ENCODE measurements around the gene MERTK. TPM values are rescaled to one million over a fixed set of nuclear protein-coding genes. Genes with fewer than 3 reads are reported as not detected.
"Not testable (repeated sequence)": the region's sequence is repeated elsewhere in the genome, so short reads cannot be mapped to it uniquely, and the experiment has no call there.

The MERTK gene
- total RNA-seq, 1 experiment from 2014 or later = not detected

DNA sequence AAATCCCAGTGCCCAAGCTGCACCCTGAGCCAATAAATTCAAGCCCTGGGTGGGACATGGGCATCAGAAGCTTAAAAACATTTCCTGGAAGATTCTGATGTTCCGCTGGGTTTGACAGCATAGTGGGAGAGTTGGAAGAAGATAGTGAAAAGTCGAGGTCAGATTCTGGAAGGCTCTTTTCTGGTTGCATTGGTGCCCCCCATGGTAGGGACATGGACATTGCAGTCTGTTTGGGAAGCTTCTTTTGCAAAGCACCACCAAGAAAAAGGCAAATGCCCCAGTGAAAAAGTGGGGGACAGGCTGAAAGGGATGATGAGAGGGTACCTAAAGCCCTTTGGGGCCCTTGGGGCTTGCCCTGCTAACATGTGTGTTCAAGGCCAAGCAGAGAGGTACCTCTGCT is 21.0 kb downstream of the MERTK start:
- no peak overlapping the region for H3K4me3 ChIP-seq
- no peak overlapping the region for H3K27ac ChIP-seq
- DNase-seq (ENCODE audit: low read depth in 1 of 2, low spot score in 2 of 2) = no peak
- 0 out of 2 replicates have a peak, but pooled peaks cover 2% of the 10 kb centered on the region for H3K27me3 ChIP-seq (replicated peaks)
- H3K9me3 ChIP-seq (replicated peaks) = no peaks in the 10 kb centered on the region
- no peaks in the 10 kb centered on the region for H3K4me1 ChIP-seq (replicated peaks)
- H3K36me3 ChIP-seq = no peaks in the 10 kb centered on the region

DNA sequence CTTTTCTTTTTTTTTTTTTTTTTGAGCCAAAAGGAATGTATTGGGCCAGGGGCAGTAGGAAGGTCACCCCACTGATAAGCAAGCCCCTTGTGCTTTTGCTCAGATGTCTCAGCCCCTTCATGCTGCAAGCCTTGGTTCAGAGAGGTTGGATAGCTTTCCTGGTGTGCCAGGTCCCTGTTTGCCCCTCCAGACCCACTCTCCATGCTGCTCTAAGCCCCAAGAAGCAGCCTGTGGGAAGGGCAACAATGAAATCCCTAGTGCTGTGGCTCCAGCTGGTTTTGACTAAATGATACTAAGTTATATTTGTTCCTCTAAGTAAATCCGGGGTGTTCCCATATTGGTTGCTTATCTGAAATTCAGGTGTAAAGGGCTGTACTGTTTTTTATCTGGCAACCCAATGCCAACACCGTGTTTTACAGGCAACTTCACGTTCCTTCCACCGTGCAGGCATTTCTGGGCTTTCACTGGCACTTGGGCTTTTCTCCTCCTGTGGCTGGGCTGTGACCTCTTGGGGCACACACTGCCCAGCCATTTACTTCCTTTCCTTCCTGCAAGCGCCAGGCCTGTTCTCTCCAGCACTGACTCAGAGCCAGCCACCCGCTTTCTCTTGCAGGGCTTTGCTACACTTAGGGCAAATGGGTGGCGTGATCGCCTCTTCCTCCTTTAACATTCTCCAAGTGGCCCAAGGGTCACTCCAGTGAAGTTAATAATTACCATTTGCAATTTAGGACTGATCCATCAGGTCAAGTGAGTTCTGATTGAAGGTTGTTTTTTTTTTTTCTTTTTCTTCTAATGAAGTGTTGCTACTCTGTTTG is 21.6 kb downstream of the MERTK start:
- Histone ChIP-seq H3K27me3 (replicated peaks) (peaks cover 7% of the 10 kb centered on the region; the same call in 1 of the 2 replicates), H3K36me3 (no peaks in the 10 kb centered on the region), H3K27ac (no peak overlapping the region), H3K9me3 (replicated peaks) (no peaks in the 10 kb centered on the region), H3K4me3 (no peak overlapping the region), H3K4me1 (replicated peaks) (no peaks in the 10 kb centered on the region)
- no peak for DNase-seq (ENCODE audit: low read depth in 1 of 2, low spot score in 2 of 2)

DNA sequence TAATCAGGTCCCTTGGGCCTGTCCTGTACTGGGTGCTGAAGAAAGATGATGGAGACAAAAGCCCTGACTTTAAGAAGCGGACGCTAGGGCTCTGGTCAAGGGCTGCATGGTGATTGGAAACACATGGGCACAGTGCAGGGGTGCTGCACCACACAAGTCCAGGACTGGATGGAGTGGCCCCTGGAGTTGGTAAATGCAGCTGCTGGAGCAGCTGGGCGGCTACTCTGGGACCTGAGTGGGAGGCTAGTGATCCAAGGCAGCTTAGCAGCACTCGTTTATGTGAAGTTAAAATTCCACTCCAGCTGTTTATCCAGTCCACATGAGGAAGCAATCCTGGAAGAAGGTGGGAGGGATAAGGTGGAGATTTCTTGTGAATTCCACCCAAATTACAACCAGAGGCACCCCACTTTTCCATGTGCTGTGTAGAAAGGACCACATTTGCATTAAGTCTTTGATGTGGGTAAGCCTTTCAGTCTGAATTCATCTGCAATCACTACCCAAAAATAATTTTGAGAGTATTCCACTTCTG is 24.9 kb downstream of the MERTK start:
- DNase-seq (ENCODE audit: low read depth in 1 of 2, low spot score in 2 of 2) = no peak
- H3K4me1 ChIP-seq (replicated peaks) = no peaks in the 10 kb centered on the region

DNA sequence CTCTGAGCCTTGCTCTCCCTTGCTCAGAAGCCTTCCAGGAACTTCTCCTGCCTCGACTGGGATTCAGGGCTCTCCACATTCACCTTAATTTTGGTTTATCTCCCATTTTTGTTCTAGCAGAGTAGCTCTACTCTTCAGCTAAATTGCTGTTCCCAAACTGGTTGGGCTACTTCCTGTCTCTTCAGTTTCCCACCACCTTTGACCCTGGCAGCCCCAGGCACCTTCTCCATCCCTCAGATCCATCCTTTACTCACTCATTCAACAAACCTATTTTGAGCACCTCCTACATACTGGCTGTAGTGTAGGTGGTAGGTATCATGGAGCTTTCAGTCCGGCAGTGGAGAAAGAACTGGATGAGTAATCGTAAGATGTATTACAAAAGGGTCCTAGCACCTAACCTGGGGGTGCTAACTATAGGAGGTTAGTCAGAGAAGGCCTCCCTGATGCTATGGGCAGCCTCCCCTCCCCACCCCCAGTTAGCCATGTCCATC is 26.3 kb downstream of the MERTK start:
- DNase-seq (ENCODE audit: low read depth in 1 of 2, low spot score in 2 of 2) = no peak
- H3K27ac ChIP-seq = no peak overlapping the region
- H3K4me3 ChIP-seq = no peak overlapping the region
- H3K4me1 ChIP-seq (replicated peaks) = no peaks in the 10 kb centered on the region
- H3K36me3 ChIP-seq = no peaks in the 10 kb centered on the region
- peaks cover 7% of the 10 kb centered on the region; the same call in 1 of the 2 replicates for H3K27me3 ChIP-seq (replicated peaks)
- H3K9me3 ChIP-seq (replicated peaks) = no peaks in the 10 kb centered on the region

More for the DNA sequence above, 24.9 kb downstream of the MERTK start:
- Histone ChIP-seq H3K4me3 (no peak overlapping the region), H3K36me3 (no peaks in the 10 kb centered on the region), H3K27me3 (replicated peaks) (peaks cover 7% of the 10 kb centered on the region; the same call in 1 of the 2 replicates), H3K9me3 (replicated peaks) (no peaks in the 10 kb centered on the region), H3K27ac (no peak overlapping the region)

DNA sequence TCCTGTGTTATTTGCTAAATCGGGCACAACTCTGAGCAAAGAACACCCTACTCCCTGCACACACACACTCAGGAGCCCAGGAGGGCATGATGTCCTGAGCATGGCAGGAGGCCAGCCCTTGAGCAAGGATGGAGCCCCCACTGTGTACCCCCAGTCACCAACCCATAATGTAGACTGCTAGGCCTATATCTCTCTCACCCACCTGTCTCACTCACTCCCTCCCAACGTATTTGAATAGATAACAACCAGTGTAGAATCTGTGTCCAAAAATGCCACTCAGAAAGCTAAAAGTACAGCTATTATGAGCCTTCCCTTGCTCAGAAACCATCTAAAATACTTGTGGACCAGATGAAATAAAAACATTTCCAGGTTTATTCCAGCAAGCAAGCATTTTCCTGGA is 29.3 kb downstream of the MERTK start:
- no peaks in the 10 kb centered on the region for H3K9me3 ChIP-seq (replicated peaks)
- no peaks in the 10 kb centered on the region for H3K36me3 ChIP-seq
- no peak overlapping the region for H3K27ac ChIP-seq
- DNase-seq (ENCODE audit: low read depth in 1 of 2, low spot score in 2 of 2) = no peak
- H3K4me3 ChIP-seq = no peak overlapping the region
- H3K4me1 ChIP-seq (replicated peaks) = no peaks in the 10 kb centered on the region
- H3K27me3 ChIP-seq (replicated peaks) = peaks cover 7% of the 10 kb centered on the region; the same call in 1 of the 2 replicates

DNA sequence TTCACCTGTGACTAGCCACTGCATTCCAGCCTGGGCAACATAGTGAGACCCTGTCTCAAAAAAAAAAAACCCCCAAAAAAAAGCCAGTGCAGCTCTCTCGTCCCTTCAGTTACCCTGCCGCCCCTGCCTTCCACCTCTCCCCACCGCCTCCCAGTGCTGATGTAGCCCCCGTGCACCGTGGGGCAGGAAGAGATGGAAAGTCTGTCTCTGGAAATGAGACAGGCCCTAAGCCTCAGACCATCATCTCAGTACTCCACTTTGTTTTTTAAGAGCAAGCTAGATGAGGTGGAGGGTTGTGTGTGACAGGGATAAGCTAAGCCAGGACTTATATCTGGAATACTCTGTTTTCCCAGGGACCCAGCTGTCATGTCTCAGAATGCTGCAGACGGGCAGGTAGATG is 32.0 kb downstream of the MERTK start:
- H3K4me1 ChIP-seq (replicated peaks) = no peaks in the 10 kb centered on the region
- H3K4me3 ChIP-seq = no peak overlapping the region
- no peaks in the 10 kb centered on the region for H3K27me3 ChIP-seq (replicated peaks)
- no peak overlapping the region for H3K27ac ChIP-seq
- no peaks in the 10 kb centered on the region for H3K36me3 ChIP-seq
- H3K9me3 ChIP-seq (replicated peaks) = no peaks in the 10 kb centered on the region
- DNase-seq (ENCODE audit: low read depth in 1 of 2, low spot score in 2 of 2) = no peak

DNA sequence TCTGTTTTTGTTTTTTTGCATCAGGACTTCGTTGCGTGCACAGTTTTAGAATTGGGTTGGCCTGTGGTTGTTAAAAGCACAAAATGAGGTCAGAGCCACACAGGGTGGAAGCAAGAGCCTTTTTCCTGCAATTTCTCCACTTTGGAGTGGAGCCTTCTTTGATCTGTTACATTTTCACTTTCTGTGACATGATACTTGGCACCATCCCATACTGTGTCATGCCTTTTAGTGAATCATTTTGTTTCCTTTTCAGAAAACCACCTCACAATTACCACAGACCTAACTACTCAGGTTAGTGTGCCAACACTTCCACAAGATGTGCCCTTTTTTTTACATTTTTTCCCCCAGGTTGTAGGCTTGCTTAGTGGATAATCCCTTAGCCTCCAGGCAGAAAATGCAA is 32.5 kb downstream of the MERTK start:
- no peaks in the 10 kb centered on the region for H3K36me3 ChIP-seq
- H3K9me3 ChIP-seq (replicated peaks) = no peaks in the 10 kb centered on the region
- H3K4me1 ChIP-seq (replicated peaks) = no peaks in the 10 kb centered on the region
- no peaks in the 10 kb centered on the region for H3K27me3 ChIP-seq (replicated peaks)
- no peak for DNase-seq (ENCODE audit: low read depth in 1 of 2, low spot score in 2 of 2)
- H3K27ac ChIP-seq = no peak overlapping the region
- no peak overlapping the region for H3K4me3 ChIP-seq

DNA sequence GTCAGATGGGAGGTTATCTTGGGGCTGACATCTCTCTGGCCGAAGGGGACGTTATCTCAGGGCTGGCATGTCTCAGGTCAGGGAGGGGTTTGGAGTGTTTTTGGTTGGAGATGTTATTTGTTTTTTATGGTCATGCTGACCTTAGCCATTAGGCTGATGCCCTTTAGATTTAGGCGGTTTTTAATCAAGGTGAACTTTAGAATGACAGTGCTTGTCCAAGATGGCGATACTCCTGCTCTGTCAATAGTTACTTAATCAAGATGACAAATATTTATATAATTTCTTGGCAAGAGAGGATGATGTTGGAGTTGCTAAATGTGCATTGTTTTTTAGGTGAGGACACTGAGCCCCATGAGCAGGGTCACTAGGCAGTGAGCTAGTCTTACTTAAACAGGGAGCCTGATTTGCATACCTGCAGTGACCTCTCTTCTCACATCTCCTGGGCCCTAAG is 34.5 kb downstream of the MERTK start:
- Histone ChIP-seq H3K4me1 (replicated peaks) (no peaks in the 10 kb centered on the region), H3K4me3 (no peak overlapping the region), H3K9me3 (replicated peaks) (no peaks in the 10 kb centered on the region), H3K27me3 (replicated peaks) (no peaks in the 10 kb centered on the region), H3K27ac (no peak overlapping the region), H3K36me3 (no peaks in the 10 kb centered on the region)
- no peak for DNase-seq (ENCODE audit: low read depth in 1 of 2, low spot score in 2 of 2)

DNA sequence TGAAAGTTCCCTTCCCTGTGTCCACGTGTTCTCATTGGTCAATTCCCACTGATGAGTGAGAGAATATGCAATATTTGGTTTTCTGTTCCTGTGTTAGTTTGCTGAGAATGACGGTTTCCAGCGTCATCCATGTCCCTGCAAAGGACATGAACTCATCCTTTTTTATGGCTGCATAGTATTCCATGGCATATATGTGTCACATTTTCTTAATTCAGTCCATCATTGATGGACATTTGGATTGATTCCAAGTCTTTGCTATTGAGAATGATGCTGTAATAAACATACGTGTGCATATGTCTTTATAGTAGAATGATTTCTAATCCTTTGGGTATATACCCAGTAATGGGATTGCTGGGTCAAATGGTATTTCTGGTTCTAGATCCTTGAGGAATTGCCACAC is 35.5 kb downstream of the MERTK start:
- DNase-seq (ENCODE audit: low read depth in 1 of 2, low spot score in 2 of 2); H3K4me1 ChIP-seq (replicated peaks); H3K27me3 ChIP-seq (replicated peaks); H3K27ac ChIP-seq; H3K4me3 ChIP-seq; H3K36me3 ChIP-seq; H3K9me3 ChIP-seq (replicated peaks): not testable (repeated sequence)

DNA sequence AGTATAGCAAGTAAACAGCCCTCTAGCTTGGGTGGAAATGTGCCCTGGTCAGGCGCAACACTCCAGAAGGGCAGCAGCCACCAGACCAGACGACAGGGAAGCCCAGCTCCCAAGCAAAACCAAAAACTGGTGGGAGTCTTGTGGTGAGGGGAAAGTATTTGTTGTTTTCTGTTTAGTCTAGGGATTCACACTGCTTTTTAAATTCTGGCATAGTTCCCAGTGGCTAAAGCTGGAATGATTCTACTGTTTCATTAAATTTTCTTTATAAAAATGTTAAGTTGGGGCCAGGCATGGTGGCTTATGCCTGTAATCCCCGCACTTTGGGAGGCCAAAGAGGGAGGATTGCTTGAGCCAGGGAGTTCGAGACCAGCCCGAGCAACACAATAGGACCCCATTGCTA is 38.5 kb downstream of the MERTK start:
- DNase-seq (ENCODE audit: low read depth in 1 of 2, low spot score in 2 of 2) = no peak
- no peak overlapping the region for H3K27ac ChIP-seq
- no peaks in the 10 kb centered on the region for H3K4me1 ChIP-seq (replicated peaks)
- H3K36me3 ChIP-seq = no peaks in the 10 kb centered on the region
- no peaks in the 10 kb centered on the region for H3K9me3 ChIP-seq (replicated peaks)
- H3K4me3 ChIP-seq = no peak overlapping the region
- peaks cover 7% of the 10 kb centered on the region; the same call in 1 of the 2 replicates for H3K27me3 ChIP-seq (replicated peaks)

DNA sequence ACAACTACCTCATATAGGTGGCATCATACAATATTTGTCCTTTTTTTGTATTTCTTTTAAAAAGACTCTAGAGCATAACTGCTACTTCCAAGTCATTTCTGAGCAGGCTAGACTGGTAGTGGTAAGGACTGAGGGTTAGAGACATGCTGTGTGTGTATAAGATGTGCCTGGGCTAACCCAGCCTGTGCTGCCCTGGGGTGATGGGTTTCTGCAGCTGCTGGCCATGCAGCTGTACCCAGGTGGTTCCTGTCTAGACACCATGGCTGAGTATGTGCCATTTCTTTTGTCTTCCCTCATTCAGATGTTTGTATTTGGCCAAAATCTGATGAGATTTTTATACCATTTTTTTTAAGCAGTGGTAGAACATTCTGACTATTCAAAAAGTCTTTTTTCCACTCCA is 40.0 kb downstream of the MERTK start:
- H3K27ac ChIP-seq = no peak overlapping the region
- H3K9me3 ChIP-seq (replicated peaks) = no peaks in the 10 kb centered on the region
- H3K4me3 ChIP-seq = no peak overlapping the region
- no peak for DNase-seq (ENCODE audit: low read depth in 1 of 2, low spot score in 2 of 2)
- H3K4me1 ChIP-seq (replicated peaks) = no peaks in the 10 kb centered on the region
- no peaks in the 10 kb centered on the region for H3K36me3 ChIP-seq
- peaks cover 7% of the 10 kb centered on the region; the same call in 1 of the 2 replicates for H3K27me3 ChIP-seq (replicated peaks)

DNA sequence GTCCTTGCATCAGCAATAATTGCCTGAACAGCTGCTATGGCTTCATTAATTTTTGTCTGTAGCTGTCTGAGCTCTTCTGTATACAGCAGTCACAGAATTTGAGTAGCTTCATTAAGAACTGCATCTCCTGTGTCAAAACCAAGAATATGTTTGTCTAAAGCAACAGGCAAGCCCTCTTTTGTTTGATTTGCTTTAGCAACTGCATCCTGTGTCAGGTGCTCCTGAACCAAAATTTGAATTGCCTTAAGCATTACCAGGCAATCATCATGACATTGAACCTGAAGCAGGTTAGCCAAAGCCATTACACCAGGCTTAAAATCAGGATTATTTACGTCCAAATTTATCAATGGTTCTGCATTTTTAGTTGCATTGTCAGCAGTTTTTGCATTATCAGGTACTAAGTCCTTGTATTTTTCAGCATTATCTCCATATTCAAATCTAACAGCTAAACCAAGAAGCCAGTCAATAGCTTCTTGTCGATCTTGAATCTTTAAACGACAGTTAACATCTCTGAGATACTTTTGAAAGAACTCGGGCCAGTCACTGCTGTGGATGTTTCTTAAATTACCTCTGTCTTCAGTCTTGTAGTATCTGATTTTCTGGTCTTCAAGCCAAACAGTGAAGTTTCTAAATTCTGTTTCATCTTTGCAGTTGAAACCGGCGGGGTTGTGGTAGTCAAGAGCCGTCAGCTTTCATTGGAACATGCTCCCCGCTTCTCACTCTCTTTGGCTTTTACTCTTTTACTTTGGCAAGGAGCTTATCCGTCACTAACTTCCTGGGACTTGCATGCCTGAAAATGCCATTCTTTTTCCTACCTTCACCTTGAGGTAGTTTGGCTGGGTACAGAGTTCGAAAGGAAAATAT is 42.2 kb downstream of the MERTK start:
- DNase-seq (ENCODE audit: low read depth in 1 of 2, low spot score in 2 of 2) = no peak
- no peak overlapping the region for H3K4me3 ChIP-seq
- peaks cover 7% of the 10 kb centered on the region; the same call in 1 of the 2 replicates for H3K27me3 ChIP-seq (replicated peaks)
- no peak overlapping the region for H3K27ac ChIP-seq
- H3K4me1 ChIP-seq (replicated peaks) = no peaks in the 10 kb centered on the region
- no peaks in the 10 kb centered on the region for H3K9me3 ChIP-seq (replicated peaks)
- no peaks in the 10 kb centered on the region for H3K36me3 ChIP-seq

DNA sequence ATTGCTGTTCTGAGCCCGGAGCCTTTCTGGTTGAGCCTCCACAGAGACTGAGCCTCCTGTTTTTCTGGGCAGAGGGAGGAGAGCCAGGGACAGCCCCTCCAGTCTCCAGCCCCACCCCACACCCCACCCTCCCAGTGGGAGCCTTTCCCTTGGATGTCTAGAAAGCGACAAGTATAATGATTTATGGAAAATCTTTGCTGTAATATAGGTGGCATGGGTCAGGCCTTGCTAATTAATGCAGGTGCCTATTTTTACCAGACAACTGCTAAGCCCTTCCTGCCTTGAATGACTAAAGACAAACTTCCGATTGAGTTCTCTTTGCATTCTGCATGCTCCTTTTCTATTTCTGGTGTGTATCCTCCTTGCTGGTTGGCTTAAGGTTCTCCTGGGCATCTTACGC is 43.1 kb downstream of the MERTK start:
- H3K27ac ChIP-seq = no peak overlapping the region
- H3K27me3 ChIP-seq (replicated peaks) = peaks cover 11% of the 10 kb centered on the region
- no peaks in the 10 kb centered on the region for H3K4me1 ChIP-seq (replicated peaks)

More for the DNA sequence above, 43.1 kb downstream of the MERTK start:
- no peak for DNase-seq (ENCODE audit: low read depth in 1 of 2, low spot score in 2 of 2)
- Histone ChIP-seq H3K9me3 (replicated peaks) (no peaks in the 10 kb centered on the region), H3K4me3 (no peak overlapping the region), H3K36me3 (no peaks in the 10 kb centered on the region)
